NCI-H748 treated with DMSO at 0.1 percent for 48 hours (cell line): Measurements from ENCODE around the gene LIMCH1.

Experiments
- DNase-seq: peaks from one replicate; lab custom pipeline; 2025; lab: John Stamatoyannopoulos, UW

LIMCH1 gene

GRCh38 chr4:41602886-41603498, 65.0 kb downstream of the LIMCH1 start:
- no peak for DNase-seq

DNA sequence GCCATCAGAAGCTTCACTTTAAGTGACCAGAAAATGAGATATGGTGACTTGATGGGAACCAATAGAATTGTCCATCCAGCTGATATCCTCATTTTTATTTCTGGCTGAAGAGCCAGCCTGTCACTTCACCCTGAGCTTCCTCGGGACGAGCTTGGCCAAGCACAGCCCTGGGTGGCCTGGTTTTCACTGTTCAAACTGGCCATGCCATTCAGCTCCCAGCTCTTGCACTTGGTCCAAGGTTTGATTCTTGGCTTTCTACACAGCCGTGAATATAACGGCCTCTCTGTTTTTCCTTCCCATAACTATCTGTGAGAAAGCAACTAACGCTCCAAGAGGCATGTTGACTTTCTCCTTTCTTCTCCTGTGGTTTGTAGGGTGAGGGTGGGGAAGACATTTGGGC, 71.9 kb downstream of the LIMCH1 start:
- DNase-seq = no peak

GRCh38 chr4:41610474-41610873, 72.5 kb downstream of the LIMCH1 start:
- no peak for DNase-seq

GRCh38 chr4:41611124-41611838, 73.3 kb downstream of the LIMCH1 start:
- no peak for DNase-seq

DNA sequence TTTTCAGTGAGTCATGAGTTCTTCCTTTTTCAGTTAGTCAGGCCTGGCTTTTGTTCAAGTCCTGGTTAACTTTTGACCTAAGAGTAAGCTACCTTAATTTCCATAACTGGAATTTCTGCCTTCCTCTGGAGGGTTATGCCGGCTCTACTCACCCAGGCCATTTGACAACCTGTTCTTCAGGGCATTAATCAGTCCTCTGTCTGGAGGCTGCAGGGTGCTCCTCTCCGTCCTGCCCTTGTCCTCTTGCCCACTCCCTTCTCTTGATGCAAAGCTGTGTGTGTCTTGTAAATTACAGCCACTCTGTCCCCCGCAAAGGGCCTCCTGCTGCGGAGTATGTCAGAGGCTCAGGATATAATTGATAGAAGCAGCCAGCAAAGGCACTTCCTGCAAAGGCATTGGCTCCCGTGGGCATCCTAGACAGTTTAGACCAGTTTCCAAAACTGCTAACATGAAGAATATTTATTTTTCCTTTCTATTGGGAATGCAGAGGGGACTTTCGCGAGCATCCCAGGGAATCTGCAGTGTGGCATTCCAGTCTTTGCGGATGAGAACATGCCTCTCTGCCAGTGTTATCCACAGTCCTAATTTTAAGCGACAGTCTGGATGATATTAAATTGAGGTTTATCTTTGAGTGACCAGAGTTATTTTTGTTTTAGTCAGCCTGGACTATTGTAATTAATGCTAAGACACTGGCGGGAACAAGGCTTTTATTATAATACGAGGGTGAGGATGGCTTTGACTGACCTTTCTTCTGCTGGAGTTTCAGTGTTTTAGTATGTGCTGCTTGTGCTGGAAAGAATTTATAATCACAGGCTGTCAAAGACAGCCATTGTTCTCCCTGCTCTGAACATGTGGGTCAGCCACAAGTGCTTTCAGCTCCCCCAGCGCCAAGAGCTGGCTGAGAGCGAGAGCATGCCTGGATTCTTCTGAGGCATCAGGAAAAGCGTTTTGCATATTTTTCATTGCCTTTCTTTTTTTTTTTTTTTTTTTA, 74.2 kb downstream of the LIMCH1 start:
- DNase-seq = peak; percentile 48

- DNase-seq = no peak
These were observed 75.4 kb downstream of the LIMCH1 start for GRCh38 chr4:41613386-41613785.

GRCh38 chr4:41613821-41614220, 75.9 kb downstream of the LIMCH1 start:
- DNase-seq = no peak

- DNase-seq = no peak
These were observed 76.6 kb downstream of the LIMCH1 start for GRCh38 chr4:41614519-41614918.

DNA sequence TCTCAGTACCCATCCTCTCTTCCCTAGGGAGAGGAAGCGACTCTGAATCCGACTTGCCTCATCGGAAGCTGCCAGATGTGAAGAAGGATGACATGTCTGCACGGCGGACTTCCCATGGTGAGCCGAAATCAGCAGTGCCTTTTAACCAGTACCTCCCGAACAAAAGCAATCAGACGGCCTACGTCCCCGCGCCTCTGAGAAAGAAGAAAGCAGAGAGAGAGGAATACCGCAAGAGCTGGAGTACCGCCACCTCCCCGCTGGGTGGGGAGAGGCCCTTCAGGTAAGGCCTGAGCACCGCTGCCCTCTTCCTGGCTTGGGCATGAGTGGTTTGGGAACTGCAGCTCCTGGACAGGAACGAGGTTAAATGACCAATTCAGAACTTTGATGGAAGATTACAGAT, 81.2 kb downstream of the LIMCH1 start:
- no peak for DNase-seq

DNA sequence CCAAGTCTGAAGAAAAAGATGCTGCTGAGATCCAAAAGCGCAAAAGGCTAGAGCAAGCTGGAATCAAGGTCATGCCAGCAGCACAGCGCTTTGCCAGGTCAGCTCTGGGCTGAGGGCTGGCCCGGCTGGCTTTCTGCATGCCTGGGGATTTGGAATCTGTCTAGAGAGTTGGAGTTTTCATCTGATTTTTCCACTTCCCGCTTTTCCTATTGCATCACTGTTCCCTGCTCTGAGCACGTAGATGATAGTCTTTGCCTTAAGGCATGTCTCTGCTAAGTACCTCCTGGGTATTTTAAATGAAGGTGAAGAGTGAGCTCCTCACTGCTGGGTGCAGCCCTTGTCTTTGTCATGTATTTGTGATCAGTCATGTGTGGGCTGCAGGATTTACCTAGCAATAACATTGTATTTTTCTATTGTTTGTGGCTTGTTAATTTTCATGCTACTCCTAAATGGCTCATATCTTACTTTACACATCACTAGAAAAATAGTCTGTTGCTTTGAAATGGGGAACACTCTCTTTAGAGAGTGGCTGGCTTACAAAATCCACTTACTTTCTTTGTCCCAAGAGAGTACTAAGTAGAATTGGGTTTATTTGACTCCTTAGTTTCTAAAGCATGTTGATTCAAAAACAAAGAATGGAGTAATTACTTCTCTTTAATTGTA, 82.8 kb downstream of the LIMCH1 start:
- DNase-seq = peak; percentile 5

DNA sequence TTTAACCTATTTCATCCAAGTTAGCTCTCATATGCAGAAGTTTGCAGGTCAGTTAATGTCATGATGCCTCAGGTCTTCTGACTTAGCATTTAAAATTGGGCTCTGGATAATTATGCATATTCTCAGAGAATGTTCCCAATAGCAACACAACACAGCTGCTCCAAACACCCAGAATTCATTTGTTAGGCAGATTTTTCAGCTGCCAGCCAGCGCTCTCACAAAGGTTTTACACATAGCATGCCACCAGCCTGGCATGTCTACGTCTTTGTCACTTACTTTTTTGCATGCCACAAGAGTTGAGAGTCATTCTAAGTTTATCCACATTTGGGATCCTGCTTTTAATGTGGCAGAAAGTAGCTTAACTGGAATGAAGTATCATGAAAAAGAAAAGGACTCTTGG, 84.8 kb downstream of the LIMCH1 start:
- no peak for DNase-seq

DNA sequence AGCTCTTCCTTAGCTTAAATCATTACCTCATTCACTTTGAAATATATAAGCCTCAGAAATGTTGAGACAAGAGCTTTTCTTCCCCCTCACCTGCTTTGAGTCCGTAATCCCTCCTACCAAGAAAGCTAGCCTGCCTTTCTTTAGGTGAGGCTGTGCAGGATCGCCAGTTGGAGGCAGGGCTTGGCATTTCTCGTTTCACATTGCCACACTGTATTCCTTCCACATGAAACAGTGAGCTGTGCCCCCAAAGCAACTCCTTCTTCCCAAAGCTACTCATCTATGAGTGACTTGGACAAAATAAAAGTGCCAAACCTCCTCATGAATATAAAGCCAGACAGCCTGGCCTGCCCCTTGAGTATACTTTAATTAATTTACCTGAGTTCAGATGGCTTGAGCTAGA, 86.8 kb downstream of the LIMCH1 start:
- DNase-seq = no peak

DNA sequence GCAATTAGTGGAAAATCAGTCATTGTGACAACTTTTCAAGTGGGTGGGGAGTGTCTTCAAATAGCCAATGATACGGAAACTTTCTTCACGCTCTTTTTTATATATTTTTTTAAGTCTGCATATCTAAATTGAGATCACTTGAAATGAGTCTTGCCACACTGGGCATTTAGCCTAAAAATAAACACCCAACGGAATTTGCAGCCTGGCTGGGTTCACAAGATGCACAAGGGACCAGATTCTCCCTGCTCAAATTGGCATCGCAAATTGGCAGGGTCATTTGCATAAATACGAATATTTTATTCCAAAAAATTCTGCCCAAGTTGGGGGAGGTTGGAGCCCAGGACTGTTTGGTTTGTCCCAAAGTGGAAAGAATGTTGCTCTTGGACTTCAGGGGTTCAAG, 87.6 kb downstream of the LIMCH1 start:
- DNase-seq = no peak

GRCh38 chr4:41628936-41629335, 91.0 kb downstream of the LIMCH1 start:
- DNase-seq = no peak

- DNase-seq = no peak
These were observed 93.6 kb downstream of the LIMCH1 start for GRCh38 chr4:41631523-41631922.

GRCh38 chr4:41632481-41633073, 94.6 kb downstream of the LIMCH1 start:
- no peak for DNase-seq

DNA sequence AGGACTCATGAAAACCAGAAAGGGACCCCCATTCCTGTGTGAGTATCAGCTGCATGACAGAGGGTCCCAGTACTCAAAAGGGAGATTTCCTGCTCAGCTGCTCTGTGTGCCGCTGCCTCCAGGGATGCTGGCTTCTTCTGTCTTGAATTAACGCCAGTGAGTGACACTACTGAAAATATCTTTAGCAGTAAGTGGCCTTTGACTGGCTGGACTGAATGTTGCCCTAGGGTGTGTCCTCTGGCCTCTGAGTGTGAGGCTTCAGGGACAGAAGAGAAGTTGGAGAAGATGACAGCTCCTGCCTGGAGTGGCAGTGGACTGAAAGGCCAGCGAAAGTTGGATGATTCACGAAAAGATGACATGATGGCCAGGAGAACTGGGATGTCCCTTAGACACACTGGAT, 95.4 kb downstream of the LIMCH1 start:
- DNase-seq = no peak

DNA sequence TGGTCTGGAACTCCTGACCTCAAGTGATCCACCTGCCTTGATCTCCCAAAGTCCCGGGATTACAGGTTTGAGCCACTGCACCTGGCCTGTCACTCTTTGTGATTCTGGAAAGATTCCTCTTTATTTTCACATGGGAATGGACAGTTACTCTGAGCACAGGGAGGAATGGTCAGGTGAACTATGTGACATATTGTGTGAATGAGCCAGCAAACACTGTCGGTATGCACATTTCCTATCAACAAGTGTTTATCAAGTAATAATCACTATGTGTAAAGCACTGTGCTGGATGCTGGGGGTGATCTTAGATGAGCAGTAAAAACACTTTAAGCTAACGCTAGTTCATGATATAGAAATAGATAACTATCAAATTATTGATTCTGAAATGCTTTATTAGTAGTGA, 97.5 kb downstream of the LIMCH1 start:
- DNase-seq = no peak

- no peak for DNase-seq
These were observed 100.2 kb downstream of the LIMCH1 start for GRCh38 chr4:41638203-41638602.

DNA sequence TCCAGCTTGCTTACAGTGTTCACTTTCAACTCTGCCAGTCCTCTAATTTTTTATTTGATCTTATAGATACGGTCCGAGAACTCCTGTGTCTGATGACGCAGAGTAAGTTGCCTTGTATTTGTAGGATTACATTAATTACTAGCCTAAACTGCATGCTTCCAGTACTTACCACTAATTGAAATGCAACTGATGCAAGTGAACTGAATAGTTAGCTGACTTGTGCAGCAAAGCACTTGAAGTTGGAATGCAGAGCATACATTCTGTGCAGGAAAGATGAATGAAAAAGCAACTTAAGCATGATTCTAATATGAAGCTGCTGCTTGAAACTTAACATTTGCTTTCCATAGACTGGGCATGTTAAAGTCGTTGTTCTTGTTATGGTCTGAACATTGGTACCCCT, 100.9 kb downstream of the LIMCH1 start:
- DNase-seq = no peak

- no peak for DNase-seq
These were observed 101.3 kb downstream of the LIMCH1 start for GRCh38 chr4:41639291-41639690.

DNA sequence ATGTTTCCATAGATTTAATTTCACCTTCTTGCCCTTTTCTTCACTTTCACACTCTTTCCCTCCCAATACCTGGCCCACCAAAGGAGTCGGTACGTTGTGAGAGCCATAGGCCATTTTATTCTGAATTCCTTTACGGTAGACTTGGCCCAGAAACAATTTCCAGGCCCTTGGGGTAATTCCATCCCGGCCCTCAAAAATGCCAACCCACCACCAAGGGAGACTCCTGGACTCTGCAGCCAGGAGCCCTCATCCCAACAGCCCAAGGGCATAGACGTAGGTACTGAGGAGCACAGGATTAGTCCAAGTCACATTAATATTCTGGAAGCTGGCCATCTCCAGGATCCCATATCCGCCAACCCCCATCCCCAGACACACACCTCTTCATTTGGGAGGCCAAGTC, 102.9 kb downstream of the LIMCH1 start:
- DNase-seq = no peak
